AG04450 (cell line): ENCODE results near the gene SCAMP1. TPM values are rescaled to one million over a fixed set of nuclear protein-coding genes. Genes with fewer than 3 reads are reported as not detected.

ENCODE experiments used
- CTCF ChIA-PET: fragments of 300-600, 350-600 bp; formaldehyde crosslinking; extraction: SDS; loops from one replicate; lab custom pipeline; 2022; ENCODE audit warnings: antibody characterized with exemption, inconsistent platforms; lab: Charles Lee
- POLR2A ChIA-PET: fragments of 350-600 bp; formaldehyde crosslinking; extraction: SDS; loops from one replicate; lab custom pipeline; 2021; ENCODE audit warnings: antibody characterized with exemption, inconsistent platforms; lab: Yijun Ruan, JAX
- DNase-seq: peaks from one replicate; pipeline ENCODE4 v3.0.0-alpha.2; 2011; ENCODE audit warnings: low read depth, low spot score
- H3K27ac ChIP-seq: one replicate; pipeline ENCODE4 v1.5.1; 2012; ENCODE audit warnings: low read depth, low read length, control low read depth
- H3K27me3 ChIP-seq: one replicate; pipeline ENCODE4 v1.6.0; 2012; ENCODE audit warnings: low read length; ENCODE audit not compliant: control insufficient read depth, insufficient read depth
- H3K4me3 ChIP-seq: 2 replicates; pipeline ENCODE4 v1.5.1; 2011; ENCODE audit warnings: mild to moderate bottlenecking, low read depth, low read length, control low read depth
- H3K9me3 ChIP-seq: 2 replicates; pipeline ENCODE4 v1.5.1; 2012; ENCODE audit warnings: low read length; ENCODE audit not compliant: control insufficient read depth, insufficient read depth
- polyA plus RNA-seq: library from polyadenylated mRNA; depleted of rRNA; stranded (reverse); fragments of >200 nt; gene quantifications from 2 replicates; pipeline ENCODE4 v1.2.3, GENCODE V29; 2011
- TF ChIP-seq, protein P1 (sequence below): IDR thresholded peaks from 2 replicates; pipeline ENCODE4 v1.5.1; 2011; ENCODE audit warnings: low read depth, low read length, control low read depth, inconsistent platforms

SCAMP1 gene
- polyA plus RNA-seq, 1 experiment = 44.6 TPM

DNA sequence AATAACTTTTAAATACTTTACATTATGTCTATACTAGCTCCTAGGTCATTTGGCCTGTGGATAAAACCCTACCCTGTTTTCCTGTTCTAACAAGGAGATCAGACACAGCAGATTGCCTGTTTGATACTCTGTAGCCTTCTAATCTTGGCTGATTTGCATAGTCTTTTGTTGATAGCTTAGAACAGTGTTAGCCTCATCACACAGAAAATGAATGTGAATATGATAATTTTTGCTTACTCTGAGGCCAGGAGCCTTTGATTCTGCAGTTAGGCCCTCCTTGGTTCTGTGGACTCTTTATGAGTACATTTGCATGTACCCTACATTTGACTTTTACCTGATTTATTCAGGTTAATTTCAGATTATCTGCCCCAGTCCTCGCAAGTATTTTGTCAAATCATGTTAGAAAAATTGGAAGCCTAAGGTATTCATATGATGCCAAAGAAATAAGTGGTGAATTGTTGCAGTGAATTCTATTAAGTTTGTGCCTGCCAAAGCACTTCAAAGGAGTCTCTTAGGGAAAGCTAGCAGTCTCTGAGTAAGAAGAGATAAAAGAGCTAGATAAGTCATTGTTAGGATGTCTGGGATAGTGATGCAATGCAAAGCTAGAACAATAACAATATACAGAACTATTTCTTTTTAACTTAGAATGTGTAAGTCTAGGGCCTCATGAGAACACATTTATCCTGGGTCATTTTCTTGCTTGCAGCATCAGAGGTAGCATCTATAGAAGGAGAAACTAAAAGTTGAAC, 56.4 kb downstream of the SCAMP1 start:
- no peaks in the 10 kb centered on the region for H3K27me3 ChIP-seq
- no peaks in the 10 kb centered on the region for H3K9me3 ChIP-seq
- no peak overlapping the region for H3K27ac ChIP-seq
- TF ChIP-seq, protein P1, sequence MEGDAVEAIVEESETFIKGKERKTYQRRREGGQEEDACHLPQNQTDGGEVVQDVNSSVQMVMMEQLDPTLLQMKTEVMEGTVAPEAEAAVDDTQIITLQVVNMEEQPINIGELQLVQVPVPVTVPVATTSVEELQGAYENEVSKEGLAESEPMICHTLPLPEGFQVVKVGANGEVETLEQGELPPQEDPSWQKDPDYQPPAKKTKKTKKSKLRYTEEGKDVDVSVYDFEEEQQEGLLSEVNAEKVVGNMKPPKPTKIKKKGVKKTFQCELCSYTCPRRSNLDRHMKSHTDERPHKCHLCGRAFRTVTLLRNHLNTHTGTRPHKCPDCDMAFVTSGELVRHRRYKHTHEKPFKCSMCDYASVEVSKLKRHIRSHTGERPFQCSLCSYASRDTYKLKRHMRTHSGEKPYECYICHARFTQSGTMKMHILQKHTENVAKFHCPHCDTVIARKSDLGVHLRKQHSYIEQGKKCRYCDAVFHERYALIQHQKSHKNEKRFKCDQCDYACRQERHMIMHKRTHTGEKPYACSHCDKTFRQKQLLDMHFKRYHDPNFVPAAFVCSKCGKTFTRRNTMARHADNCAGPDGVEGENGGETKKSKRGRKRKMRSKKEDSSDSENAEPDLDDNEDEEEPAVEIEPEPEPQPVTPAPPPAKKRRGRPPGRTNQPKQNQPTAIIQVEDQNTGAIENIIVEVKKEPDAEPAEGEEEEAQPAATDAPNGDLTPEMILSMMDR = no peak
- POLR2A ChIA-PET = no interaction called here
- DNase-seq = no peak
- no peak overlapping the region for H3K4me3 ChIP-seq
- CTCF ChIA-PET = no interaction called here

DNA sequence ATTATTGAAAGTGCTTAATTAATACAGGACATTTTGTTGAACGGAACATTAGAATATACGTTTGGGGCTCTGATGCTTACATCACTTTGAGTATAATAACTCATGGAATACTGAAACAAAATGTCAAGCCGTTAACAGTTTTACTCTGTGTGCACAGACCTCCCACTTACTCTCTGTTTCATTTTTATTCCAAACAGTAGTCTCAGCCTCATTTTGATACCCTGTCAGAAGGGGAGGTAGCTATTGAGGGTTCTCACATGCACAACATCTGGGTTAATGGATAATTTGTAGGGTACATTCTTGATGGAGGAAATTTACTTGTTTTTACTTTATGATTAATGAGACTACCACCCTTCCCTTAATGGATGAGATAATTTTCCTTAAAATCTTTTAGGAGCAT, 59.0 kb downstream of the SCAMP1 start:
- CTCF ChIA-PET = no interaction called here
- no peak overlapping the region for H3K27ac ChIP-seq
- TF ChIP-seq, protein P1 = no peak
- POLR2A ChIA-PET = no interaction called here
- no peaks in the 10 kb centered on the region for H3K27me3 ChIP-seq
- H3K9me3 ChIP-seq = no peaks in the 10 kb centered on the region
- H3K4me3 ChIP-seq = no peak overlapping the region
- no peak for DNase-seq

DNA sequence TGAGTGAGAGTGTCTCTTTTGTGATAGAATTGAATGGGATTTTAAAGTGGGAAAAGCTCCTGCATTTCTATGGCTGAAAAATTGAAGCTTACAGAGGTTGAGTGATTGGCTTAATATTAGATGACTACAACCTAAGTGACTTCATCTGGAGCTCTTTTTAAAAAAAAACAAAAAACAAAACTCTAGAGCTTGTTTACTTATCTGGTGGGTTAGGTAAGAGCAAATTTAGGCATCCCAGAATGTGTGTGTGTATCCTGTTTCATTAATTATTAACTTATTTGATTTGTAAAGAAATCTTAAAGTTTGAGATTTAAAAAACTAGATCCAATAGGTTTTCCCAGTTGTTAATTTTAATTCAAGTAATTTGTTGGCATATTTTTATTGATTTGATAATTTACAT, 60.1 kb downstream of the SCAMP1 start:
- Histone ChIP-seq H3K9me3 (no peaks in the 10 kb centered on the region), H3K27me3 (no peaks in the 10 kb centered on the region), H3K4me3 (no peak overlapping the region), H3K27ac (no peak overlapping the region)
- POLR2A ChIA-PET = no interaction called here
- CTCF ChIA-PET = interaction anchor here (1.6 kb wide), 1 partner anchor 47 kb away, joined by 7 read pairs; no protein-coding TSS in a partner anchor
- no peak for DNase-seq
- TF ChIP-seq, protein P1 = no peak

DNA sequence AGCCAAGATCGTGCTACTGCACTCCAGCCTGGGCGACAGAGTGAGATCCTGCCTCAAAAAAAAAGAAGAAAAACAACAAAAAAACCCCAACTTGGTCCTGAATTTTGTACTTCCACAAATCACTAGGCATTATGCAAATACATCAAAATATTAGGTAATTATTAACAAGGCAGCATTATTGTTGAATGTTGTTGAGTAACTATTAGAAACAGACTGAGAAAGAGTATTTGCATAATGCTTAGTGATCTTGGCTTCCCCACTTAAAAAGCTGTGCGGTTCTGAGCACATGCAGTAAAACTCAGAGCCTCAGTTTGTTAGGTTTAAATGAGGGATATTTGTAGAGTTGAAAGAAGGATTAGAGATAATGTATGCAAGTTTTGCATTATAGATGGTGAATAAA, 64.2 kb downstream of the SCAMP1 start:
- no peak overlapping the region for H3K27ac ChIP-seq
- CTCF ChIA-PET = no interaction called here
- H3K27me3 ChIP-seq = no peaks in the 10 kb centered on the region
- H3K4me3 ChIP-seq = no peak overlapping the region
- DNase-seq = no peak
- no peaks in the 10 kb centered on the region for H3K9me3 ChIP-seq
- TF ChIP-seq, protein P1 = no peak
- POLR2A ChIA-PET = no interaction called here

DNA sequence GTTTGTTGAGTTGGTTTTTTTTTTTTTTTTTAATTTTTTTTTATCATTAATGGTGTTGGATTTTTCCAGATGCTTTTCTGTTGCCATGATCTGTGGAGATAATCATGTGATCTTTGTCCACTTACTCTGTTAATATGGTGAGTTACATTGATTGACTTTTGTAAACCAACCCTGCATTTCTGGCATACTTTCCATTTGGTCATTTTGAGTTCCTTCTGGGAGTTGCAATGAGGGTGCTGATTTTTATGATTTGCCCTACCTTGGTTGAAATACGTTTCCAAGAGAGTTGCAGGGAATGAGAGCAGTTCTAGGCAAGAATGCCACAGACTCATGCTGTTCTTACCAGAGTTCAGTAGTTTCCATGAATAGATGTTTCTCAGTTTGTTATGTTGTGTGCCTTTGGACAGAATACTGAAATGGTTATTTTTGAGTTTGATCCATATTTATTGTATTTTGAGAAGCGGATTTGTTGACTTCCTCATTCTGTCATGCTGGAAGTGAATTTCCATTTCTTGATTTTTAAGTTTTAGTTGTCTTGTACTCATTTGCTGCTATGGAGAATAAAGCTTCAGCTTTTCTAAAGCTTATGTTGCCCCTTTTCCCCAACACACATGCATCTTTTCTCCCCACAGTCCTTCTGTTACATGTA, 69.0 kb downstream of the SCAMP1 start:
- POLR2A ChIA-PET = no interaction called here
- TF ChIP-seq, protein P1 = no peak
- CTCF ChIA-PET = no interaction called here
- Histone ChIP-seq H3K9me3 (no peaks in the 10 kb centered on the region), H3K27me3 (no peaks in the 10 kb centered on the region), H3K27ac (no peak overlapping the region), H3K4me3 (no peak overlapping the region)
- no peak for DNase-seq
